ENCODE measurements around the gene HLA-F. TPM values are rescaled to one million over a fixed set of nuclear protein-coding genes. Genes with fewer than 3 reads are reported as not detected.
A peak's percentile ranks its signal among the peaks of the same experiment; 100 is the strongest.

The HLA-F gene
- total RNA-seq, 1 donor from 2014 or later: not detected

DNA sequence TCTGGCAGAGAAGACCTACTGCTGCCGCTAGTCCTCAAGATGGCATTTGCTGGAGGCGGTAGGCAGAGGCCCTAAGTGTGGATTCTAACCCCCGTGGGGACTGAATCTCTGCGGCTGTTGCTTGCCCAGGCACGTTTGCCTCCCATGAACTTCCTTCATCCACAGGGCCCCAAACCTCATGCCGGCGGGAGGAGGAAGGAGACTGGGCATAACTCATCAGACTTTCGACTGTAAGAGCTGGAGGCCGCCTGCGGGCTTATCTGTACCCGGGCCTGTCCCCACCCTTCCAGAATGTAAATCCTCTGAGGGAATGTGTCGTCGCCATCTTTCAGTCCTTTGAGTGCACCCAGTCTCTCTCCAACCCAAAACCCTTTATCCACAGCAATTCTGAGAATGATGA is 43.3 kb upstream of the HLA-F start:
- Mint-ChIP-seq H3K4me3 (ENCODE audit: low read depth) (no peak overlapping the region), H3K4me1 (ENCODE audit: low read depth) (peaks cover 6% of the 10 kb centered on the region), H3K27me3 (peaks cover 7% of the 10 kb centered on the region), H3K27ac (no peak overlapping the region), H3K9me3 (ENCODE audit: low read depth) (no peaks in the 10 kb centered on the region), H3K36me3 (ENCODE audit: insufficient read depth) (no peaks in the 10 kb centered on the region)
- DNase-seq (ENCODE audit: low spot score, unreplicated experiment): no peak
- TF ChIP-seq, protein P1, sequence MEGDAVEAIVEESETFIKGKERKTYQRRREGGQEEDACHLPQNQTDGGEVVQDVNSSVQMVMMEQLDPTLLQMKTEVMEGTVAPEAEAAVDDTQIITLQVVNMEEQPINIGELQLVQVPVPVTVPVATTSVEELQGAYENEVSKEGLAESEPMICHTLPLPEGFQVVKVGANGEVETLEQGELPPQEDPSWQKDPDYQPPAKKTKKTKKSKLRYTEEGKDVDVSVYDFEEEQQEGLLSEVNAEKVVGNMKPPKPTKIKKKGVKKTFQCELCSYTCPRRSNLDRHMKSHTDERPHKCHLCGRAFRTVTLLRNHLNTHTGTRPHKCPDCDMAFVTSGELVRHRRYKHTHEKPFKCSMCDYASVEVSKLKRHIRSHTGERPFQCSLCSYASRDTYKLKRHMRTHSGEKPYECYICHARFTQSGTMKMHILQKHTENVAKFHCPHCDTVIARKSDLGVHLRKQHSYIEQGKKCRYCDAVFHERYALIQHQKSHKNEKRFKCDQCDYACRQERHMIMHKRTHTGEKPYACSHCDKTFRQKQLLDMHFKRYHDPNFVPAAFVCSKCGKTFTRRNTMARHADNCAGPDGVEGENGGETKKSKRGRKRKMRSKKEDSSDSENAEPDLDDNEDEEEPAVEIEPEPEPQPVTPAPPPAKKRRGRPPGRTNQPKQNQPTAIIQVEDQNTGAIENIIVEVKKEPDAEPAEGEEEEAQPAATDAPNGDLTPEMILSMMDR (IDR thresholded peaks at IDR 0.05; ENCODE audit: unreplicated experiment): no peak

DNA sequence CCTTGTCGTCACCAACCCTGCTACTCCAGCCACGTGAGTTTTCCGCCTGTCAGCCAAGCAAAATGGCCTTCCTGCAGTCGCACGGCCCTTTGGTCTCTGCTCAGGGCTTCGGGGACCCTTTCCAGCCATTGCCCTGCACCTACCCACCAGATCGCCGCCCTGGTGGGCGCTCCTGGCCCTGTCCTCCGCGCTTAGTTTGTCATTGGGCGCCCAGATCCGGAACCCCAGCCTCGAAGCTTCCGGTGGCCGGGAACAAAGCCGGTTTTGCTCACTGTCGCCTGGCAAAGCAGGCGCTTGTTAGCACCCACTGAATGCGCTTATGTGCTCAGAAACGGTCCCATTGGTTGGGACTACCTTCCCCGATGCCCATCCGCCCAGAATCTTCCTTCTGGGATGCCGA is 42.8 kb upstream of the HLA-F start:
- no peak for DNase-seq (ENCODE audit: low spot score, unreplicated experiment)
- Mint-ChIP-seq H3K9me3 (ENCODE audit: low read depth) (no peaks in the 10 kb centered on the region), H3K27ac (no peak overlapping the region)

DNA sequence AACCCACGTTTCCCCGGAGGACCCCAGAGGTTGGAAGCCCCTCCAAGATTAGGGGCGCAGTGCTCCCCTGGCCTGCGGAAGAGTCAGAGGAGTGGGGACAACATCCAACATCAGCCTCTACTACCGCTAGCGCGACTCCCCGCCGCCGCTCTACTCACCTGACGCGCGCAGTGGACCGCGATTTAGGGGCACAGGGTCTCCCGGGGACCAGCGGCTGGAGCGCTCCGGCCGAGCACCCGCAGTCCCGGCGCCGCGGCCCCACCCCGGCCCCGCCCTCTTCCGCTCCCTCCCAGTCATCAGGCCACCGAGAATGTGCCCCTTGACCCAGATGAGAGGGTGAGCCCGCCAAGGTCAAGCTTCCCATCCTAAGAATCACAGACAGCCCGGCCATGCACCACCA is 42.3 kb upstream of the HLA-F start, which contains the start of gene ZFP57:
Gene ZFP57 (minus strand): TSS at position 249 of the 400 bp plus-strand sequence. CDS start 4,149 bp downstream, outside the sequence.
- H3K4me3 Mint-ChIP-seq (ENCODE audit: low read depth): no peak within 1 kb of the TSS
- peaks cover 12% of the 10 kb centered on the region for H3K27me3 Mint-ChIP-seq
- H3K36me3 Mint-ChIP-seq (ENCODE audit: insufficient read depth): no peaks in the 10 kb centered on the region
- TF ChIP-seq, protein P1 (IDR thresholded peaks at IDR 0.05; ENCODE audit: unreplicated experiment): no peak
- DNase-seq (ENCODE audit: low spot score, unreplicated experiment): no peak
- no peak within 1 kb of the TSS for H3K27ac Mint-ChIP-seq
- no peaks in the 10 kb centered on the region for H3K9me3 Mint-ChIP-seq (ENCODE audit: low read depth)
- H3K4me1 Mint-ChIP-seq (ENCODE audit: low read depth): peaks cover 6% of the 10 kb centered on the region

More for the DNA sequence above, 42.8 kb upstream of the HLA-F start:
- Mint-ChIP-seq H3K36me3 (ENCODE audit: insufficient read depth) (no peaks in the 10 kb centered on the region), H3K27me3 (peaks cover 10% of the 10 kb centered on the region), H3K4me1 (ENCODE audit: low read depth) (peaks cover 6% of the 10 kb centered on the region), H3K4me3 (ENCODE audit: low read depth) (no peak overlapping the region)
- TF ChIP-seq, protein P1 (IDR thresholded peaks at IDR 0.05; ENCODE audit: unreplicated experiment): no peak

GRCh38 chr6:29681811-29682210 is 41.4 kb upstream of the HLA-F start:
- Mint-ChIP-seq H3K27me3 (peaks cover 12% of the 10 kb centered on the region), H3K9me3 (ENCODE audit: low read depth) (no peaks in the 10 kb centered on the region), H3K4me3 (ENCODE audit: low read depth) (no peak overlapping the region), H3K4me1 (ENCODE audit: low read depth) (peaks cover 6% of the 10 kb centered on the region), H3K27ac (no peak overlapping the region), H3K36me3 (ENCODE audit: insufficient read depth) (no peaks in the 10 kb centered on the region)
- TF ChIP-seq, protein P1 (IDR thresholded peaks at IDR 0.05; ENCODE audit: unreplicated experiment): no peak
- DNase-seq (ENCODE audit: low spot score, unreplicated experiment): no peak

GRCh38 chr6:29685718-29686326 is 37.4 kb upstream of the HLA-F start:
- Mint-ChIP-seq H3K36me3 (ENCODE audit: insufficient read depth) (no peaks in the 10 kb centered on the region), H3K27ac (no peak overlapping the region), H3K27me3 (peaks cover 12% of the 10 kb centered on the region), H3K4me1 (ENCODE audit: low read depth) (no peaks in the 10 kb centered on the region), H3K4me3 (ENCODE audit: low read depth) (no peak overlapping the region), H3K9me3 (ENCODE audit: low read depth) (no peaks in the 10 kb centered on the region)
- no peak for DNase-seq (ENCODE audit: low spot score, unreplicated experiment)
- TF ChIP-seq, protein P1 (IDR thresholded peaks at IDR 0.05; ENCODE audit: unreplicated experiment): peak; percentile 16

Data from progenitor cell of endocrine pancreas (in vitro differentiated cells).